SK-N-MC (cell line): Measurements from ENCODE around the gene MRGPRD.

ENCODE experiments used
- DNase-seq: peaks from one replicate; pipeline ENCODE4 v3.0.0-alpha.2; 2011; ENCODE audit warnings: low read depth, low spot score
- H3K27ac ChIP-seq: fragments of 200-600 bp; sonication (generic); 2 replicates; pipeline ENCODE4 v1.5.1; 2016; ENCODE audit warnings: mixed run types
- H3K36me3 ChIP-seq: fragments of 200-600 bp; sonication (generic); 2 replicates; pipeline ENCODE4 v1.6.1; 2017; ENCODE audit warnings: antibody characterized with exemption, low read length, mixed read lengths; ENCODE audit not compliant: insufficient read depth
- H3K4me3 ChIP-seq: fragments of 200-600 bp; sonication (generic); 2 replicates; pipeline ENCODE4 v1.5.1; 2016
- H3K9ac ChIP-seq: fragments of 200-600 bp; sonication (generic); 2 replicates; pipeline ENCODE4 v1.8.0; 2017; ENCODE audit warnings: mixed run types, mixed read lengths; ENCODE audit not compliant: insufficient read length
- H3K9me3 ChIP-seq: fragments of 200-600 bp; sonication (generic); 2 replicates; pipeline ENCODE4 v1.6.1; 2017; ENCODE audit warnings: low read depth, mild to moderate bottlenecking, antibody characterized with exemption, low read length, moderate library complexity, mixed read lengths
- EZH2 ChIP-seq: fragments of 200-600 bp; sonication (generic); IDR thresholded peaks from one replicate; pipeline ENCODE4 v1.6.1; 2017; ENCODE audit warnings: antibody characterized with exemption
- FOXP2 ChIP-seq: optimal IDR thresholded peaks from 2 replicates; pipeline ENCODE3; 2011; ENCODE audit warnings: mild to moderate bottlenecking, moderate library complexity; ENCODE audit not compliant: insufficient read depth; ENCODE audit errors: extremely low read length, control extremely low read depth
- POLR2AphosphoS5 ChIP-seq: IDR thresholded peaks from 2 replicates; pipeline ENCODE4 v1.6.1; 2012; ENCODE audit warnings: mild to moderate bottlenecking, low read depth, low read length, borderline replicate concordance

The MRGPRD gene

GRCh38 chr11:68936676-68937620 lies 43.8 kb downstream of the MRGPRD start:
- TF ChIP-seq FOXP2 (no peak), EZH2 (no peak), POLR2AphosphoS5 (no peak)
- H3K9ac ChIP-seq, result no peak overlapping the region
- no peaks in the 10 kb centered on the region for H3K9me3 ChIP-seq
- H3K4me3 ChIP-seq, result no peak overlapping the region
- no peak overlapping the region for H3K27ac ChIP-seq
- DNase-seq, result no peak
- peaks cover 33% of the 10 kb centered on the region for H3K36me3 ChIP-seq

- H3K4me3 ChIP-seq, result no peak overlapping the region
- TF ChIP-seq FOXP2 (no peak), POLR2AphosphoS5 (no peak), EZH2 (no peak)
- peaks cover 33% of the 10 kb centered on the region for H3K36me3 ChIP-seq
- DNase-seq, result no peak
- no peaks in the 10 kb centered on the region for H3K9me3 ChIP-seq
- no peak overlapping the region for H3K27ac ChIP-seq
- no peak overlapping the region for H3K9ac ChIP-seq
These were observed 44.5 kb downstream of the MRGPRD start for GRCh38 chr11:68936358-68936636.

GRCh38 chr11:68935516-68936357 lies 45.0 kb downstream of the MRGPRD start:
- peaks cover 33% of the 10 kb centered on the region for H3K36me3 ChIP-seq
- DNase-seq, result no peak

GRCh38 chr11:68935066-68935465 lies 45.7 kb downstream of the MRGPRD start:
- no peak for DNase-seq
- no peak for TF ChIP-seq POLR2AphosphoS5
- TF ChIP-seq EZH2, result no peak
- TF ChIP-seq FOXP2, result no peak
- H3K4me3 ChIP-seq, result no peak overlapping the region
- peaks cover 38% of the 10 kb centered on the region for H3K36me3 ChIP-seq
- no peak overlapping the region for H3K9ac ChIP-seq
- H3K9me3 ChIP-seq, result no peaks in the 10 kb centered on the region
- no peak overlapping the region for H3K27ac ChIP-seq

More at GRCh38 chr11:68935516-68936357, 45.0 kb downstream of the MRGPRD start:
- H3K9ac ChIP-seq, result no peak overlapping the region
- H3K27ac ChIP-seq, result no peak overlapping the region
- H3K9me3 ChIP-seq, result no peaks in the 10 kb centered on the region
- TF ChIP-seq FOXP2 (no peak), POLR2AphosphoS5 (no peak), EZH2 (no peak)
- no peak overlapping the region for H3K4me3 ChIP-seq

GRCh38 chr11:68934666-68935065 lies 46.1 kb downstream of the MRGPRD start:
- no peak overlapping the region for H3K4me3 ChIP-seq
- TF ChIP-seq EZH2 (no peak), POLR2AphosphoS5 (no peak), FOXP2 (no peak)
- no peak for DNase-seq
- H3K27ac ChIP-seq, result no peak overlapping the region
- H3K9ac ChIP-seq, result no peak overlapping the region
- peaks cover 40% of the 10 kb centered on the region for H3K36me3 ChIP-seq
- H3K9me3 ChIP-seq, result no peaks in the 10 kb centered on the region

- Histone ChIP-seq H3K9ac (no peak overlapping the region), H3K36me3 (peaks cover 43% of the 10 kb centered on the region), H3K9me3 (no peaks in the 10 kb centered on the region), H3K27ac (no peak overlapping the region), H3K4me3 (no peak overlapping the region)
- TF ChIP-seq FOXP2 (no peak), EZH2 (no peak)
- no peak for DNase-seq
These were observed 46.5 kb downstream of the MRGPRD start for GRCh38 chr11:68934321-68934645.

GRCh38 chr11:68933605-68934320 lies 47.0 kb downstream of the MRGPRD start:
- no peaks in the 10 kb centered on the region for H3K9me3 ChIP-seq
- no peak for DNase-seq
- peaks cover 44% of the 10 kb centered on the region for H3K36me3 ChIP-seq
- H3K4me3 ChIP-seq, result no peak overlapping the region
- H3K9ac ChIP-seq, result no peak overlapping the region
- TF ChIP-seq POLR2AphosphoS5 (no peak), FOXP2 (no peak), EZH2 (no peak)
- H3K27ac ChIP-seq, result no peak overlapping the region

GRCh38 chr11:68932933-68933577 lies 47.7 kb downstream of the MRGPRD start:
- H3K9me3 ChIP-seq, result no peaks in the 10 kb centered on the region
- H3K9ac ChIP-seq, result no peak overlapping the region
- DNase-seq, result no peak
- H3K36me3 ChIP-seq, result peaks cover 45% of the 10 kb centered on the region
- H3K27ac ChIP-seq, result no peak overlapping the region
- no peak for TF ChIP-seq POLR2AphosphoS5
- no peak for TF ChIP-seq FOXP2
- TF ChIP-seq EZH2, result no peak
- no peak overlapping the region for H3K4me3 ChIP-seq
